ENCODE data around the gene DUSP22.

The DUSP22 gene

GRCh38 chr6:311679-312220 is 19.5 kb downstream of the DUSP22 start:
- no peak for DNase-seq

GRCh38 chr6:313087-313486 is 20.8 kb downstream of the DUSP22 start:
- no peak for DNase-seq

GRCh38 chr6:313917-314316 is 21.6 kb downstream of the DUSP22 start:
- no peak for DNase-seq

GRCh38 chr6:314377-314776 is 22.1 kb downstream of the DUSP22 start:
- no peak for DNase-seq

- no peak for DNase-seq
These were observed 22.9 kb downstream of the DUSP22 start for GRCh38 chr6:315226-315625.

- DNase-seq = no peak
These were observed 23.9 kb downstream of the DUSP22 start for GRCh38 chr6:315921-316752.

GRCh38 chr6:316753-317038 is 24.4 kb downstream of the DUSP22 start:
- no peak for DNase-seq

GRCh38 chr6:317060-317447 is 24.8 kb downstream of the DUSP22 start:
- no peak for DNase-seq

GRCh38 chr6:317448-318144 is 25.3 kb downstream of the DUSP22 start:
- no peak for DNase-seq

- no peak for DNase-seq
These were observed 26.1 kb downstream of the DUSP22 start for GRCh38 chr6:318243-318890.

GRCh38 chr6:319177-320131 is 27.2 kb downstream of the DUSP22 start:
- DNase-seq = no peak

- DNase-seq = no peak
These were observed 28.3 kb downstream of the DUSP22 start for GRCh38 chr6:320351-321157.

- DNase-seq = no peak
These were observed 28.8 kb downstream of the DUSP22 start for GRCh38 chr6:321158-321438.

GRCh38 chr6:321536-322258 is 29.4 kb downstream of the DUSP22 start:
- DNase-seq = no peak

- DNase-seq = no peak
These were observed 30.1 kb downstream of the DUSP22 start for GRCh38 chr6:322259-322930.

- no peak for DNase-seq
These were observed 30.8 kb downstream of the DUSP22 start for GRCh38 chr6:322940-323729.

GRCh38 chr6:323730-324088 is 31.4 kb downstream of the DUSP22 start:
- no peak for DNase-seq

- no peak for DNase-seq
These were observed 31.9 kb downstream of the DUSP22 start for GRCh38 chr6:324116-324728.

GRCh38 chr6:324729-325125 is 32.4 kb downstream of the DUSP22 start:
- DNase-seq = no peak

Measured in NCI-H526 treated with DMSO at 0.1 percent for 48 hours (cell line).